ENCODE measurements around the gene FAM210A.
"Not testable (repeated sequence)": the region's sequence is repeated elsewhere in the genome, so short reads cannot be mapped to it uniquely, and the experiment has no call there.

FAM210A gene, protein sequence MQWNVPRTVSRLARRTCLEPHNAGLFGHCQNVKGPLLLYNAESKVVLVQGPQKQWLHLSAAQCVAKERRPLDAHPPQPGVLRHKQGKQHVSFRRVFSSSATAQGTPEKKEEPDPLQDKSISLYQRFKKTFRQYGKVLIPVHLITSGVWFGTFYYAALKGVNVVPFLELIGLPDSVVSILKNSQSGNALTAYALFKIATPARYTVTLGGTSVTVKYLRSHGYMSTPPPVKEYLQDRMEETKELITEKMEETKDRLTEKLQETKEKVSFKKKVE

GRCh38 chr18:13726232-13726971 lies at the start of gene FAM210A, which contains the start of gene RNMT:
Gene FAM210A (minus strand): TSS chr18:13726558. CDS start chr18:13682077, 44,481 bp downstream.
Gene RNMT (plus strand): TSS chr18:13726673. CDS start chr18:13731518, 4,845 bp downstream.
- peak; percentile 96 for DNase-seq
- peaks cover 64% of the 10 kb centered on the region for H3K4me1 Mint-ChIP-seq
- ATAC-seq = peak; percentile 98
- H3K4me3 Mint-ChIP-seq = peak within 1 kb of the TSS; percentile 84
- H3K36me3 Mint-ChIP-seq (ENCODE audit: low read depth) = peaks cover 38% of the 10 kb centered on the region
- H3K27me3 Mint-ChIP-seq = no peaks in the 10 kb centered on the region
- no peaks in the 10 kb centered on the region for H3K9me3 Mint-ChIP-seq
- H3K27ac Mint-ChIP-seq = peak within 1 kb of the TSS; percentile 96

GRCh38 chr18:13775058-13775457 lies 48.7 kb upstream of the FAM210A start:
- H3K9me3 Mint-ChIP-seq = peaks cover 9% of the 10 kb centered on the region
- ATAC-seq = no peak
- DNase-seq = no peak
- no peak overlapping the region for H3K27ac Mint-ChIP-seq
- no peaks in the 10 kb centered on the region for H3K36me3 Mint-ChIP-seq (ENCODE audit: low read depth)
- H3K4me3 Mint-ChIP-seq = no peak overlapping the region
- no peaks in the 10 kb centered on the region for H3K4me1 Mint-ChIP-seq
- peaks cover 7% of the 10 kb centered on the region for H3K27me3 Mint-ChIP-seq

DNA sequence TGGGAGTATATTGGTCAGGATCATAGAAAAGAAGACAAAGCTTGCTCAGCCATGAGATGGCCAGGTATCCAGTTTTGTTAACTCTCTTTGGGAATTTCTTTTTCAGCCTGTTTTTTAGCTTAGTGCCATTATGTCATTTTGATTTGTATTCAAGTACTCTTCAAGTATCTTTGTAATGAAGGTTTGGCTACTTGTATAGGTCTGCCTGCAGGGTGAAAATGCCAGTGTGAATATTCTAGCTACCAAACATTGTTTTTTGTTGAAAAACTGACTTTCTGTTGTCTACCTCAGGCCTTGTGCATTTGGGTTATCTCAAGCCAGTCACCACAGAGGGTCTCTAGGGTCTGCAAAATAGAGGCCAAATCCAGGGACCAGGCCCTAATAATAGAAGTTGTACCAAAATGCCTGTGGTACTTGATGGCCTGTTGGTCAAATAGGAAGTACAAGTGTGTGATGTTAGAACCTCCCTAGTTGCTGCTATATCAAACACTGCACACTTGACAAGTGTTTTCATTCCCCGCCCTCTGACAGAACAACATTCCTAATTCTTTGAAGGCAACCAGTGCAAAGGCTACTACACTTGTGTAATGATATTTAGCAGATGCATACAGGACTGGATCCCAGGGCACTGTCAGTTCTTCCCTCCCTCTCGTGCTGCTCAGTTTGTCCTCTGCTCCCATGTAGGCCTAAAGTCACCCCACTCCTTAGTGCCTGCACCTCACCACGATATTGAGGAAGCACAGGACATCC lies 36.5 kb upstream of the FAM210A start:
- H3K36me3 Mint-ChIP-seq (ENCODE audit: low read depth) = peaks cover 66% of the 10 kb centered on the region
- no peak overlapping the region for H3K4me3 Mint-ChIP-seq
- H3K27me3 Mint-ChIP-seq = no peaks in the 10 kb centered on the region
- DNase-seq (no peak), ATAC-seq (no peak)
- peaks cover 37% of the 10 kb centered on the region for H3K9me3 Mint-ChIP-seq
- no peak overlapping the region for H3K27ac Mint-ChIP-seq
- H3K4me1 Mint-ChIP-seq = no peaks in the 10 kb centered on the region

GRCh38 chr18:13760047-13760446 lies 33.7 kb upstream of the FAM210A start:
- H3K36me3 Mint-ChIP-seq (ENCODE audit: low read depth) = peaks cover 86% of the 10 kb centered on the region
- no peaks in the 10 kb centered on the region for H3K27me3 Mint-ChIP-seq
- no peak for DNase-seq
- peaks cover 20% of the 10 kb centered on the region for H3K9me3 Mint-ChIP-seq
- no peak overlapping the region for H3K27ac Mint-ChIP-seq
- no peak overlapping the region for H3K4me3 Mint-ChIP-seq
- ATAC-seq = no peak
- H3K4me1 Mint-ChIP-seq = no peaks in the 10 kb centered on the region

- Mint-ChIP-seq H3K9me3 (peaks cover 5% of the 10 kb centered on the region), H3K4me3 (no peak overlapping the region), H3K36me3 (ENCODE audit: low read depth) (peaks cover 85% of the 10 kb centered on the region), H3K4me1 (no peaks in the 10 kb centered on the region), H3K27me3 (no peaks in the 10 kb centered on the region), H3K27ac (no peak overlapping the region)
- ATAC-seq (no peak), DNase-seq (no peak)
Measured at GRCh38 chr18:13758622-13759021, 32.3 kb upstream of the FAM210A start.

DNA sequence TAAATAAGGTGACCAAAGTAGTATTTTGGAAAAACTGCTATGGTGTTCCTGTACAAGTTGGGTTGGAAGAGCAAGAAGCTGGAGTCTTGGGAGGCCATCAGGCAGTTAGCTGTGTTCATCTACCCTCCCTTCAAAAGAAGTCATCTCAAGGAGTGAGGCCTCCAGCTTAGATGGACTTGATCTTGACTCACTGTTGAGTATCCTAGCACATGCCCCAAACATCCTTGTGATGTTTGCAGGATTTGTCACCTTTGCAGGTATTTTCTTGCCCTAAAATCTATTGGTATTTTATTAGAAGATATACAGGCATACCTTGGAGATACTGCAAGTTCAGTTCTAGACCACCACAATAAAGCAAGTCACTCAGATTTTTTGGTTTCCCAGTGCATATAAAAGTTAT lies 30.3 kb upstream of the FAM210A start:
- DNase-seq (no peak), ATAC-seq (no peak)
- no peak overlapping the region for H3K4me3 Mint-ChIP-seq
- peaks cover 75% of the 10 kb centered on the region for H3K36me3 Mint-ChIP-seq (ENCODE audit: low read depth)
- no peaks in the 10 kb centered on the region for H3K9me3 Mint-ChIP-seq
- no peak overlapping the region for H3K27ac Mint-ChIP-seq
- no peaks in the 10 kb centered on the region for H3K27me3 Mint-ChIP-seq
- no peaks in the 10 kb centered on the region for H3K4me1 Mint-ChIP-seq

DNA sequence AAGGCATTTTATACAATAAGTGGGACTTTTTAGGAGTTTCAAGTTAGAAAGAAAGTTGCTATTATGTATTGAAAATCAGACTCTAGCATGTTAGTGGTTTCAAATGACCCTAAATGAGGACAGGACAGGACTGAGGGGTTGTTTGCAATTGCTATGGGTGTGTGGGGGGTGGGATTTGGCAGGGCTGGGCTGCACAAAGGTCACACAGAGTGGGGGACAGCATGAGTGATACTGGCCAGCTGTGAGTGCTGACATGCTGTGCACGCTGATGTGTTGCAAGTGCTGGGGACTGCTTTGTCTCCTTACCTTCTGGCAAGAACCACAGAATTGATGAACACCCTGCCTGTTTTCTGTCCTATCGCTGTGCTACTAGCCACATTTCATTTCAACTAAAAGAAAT lies 29.9 kb upstream of the FAM210A start:
- Mint-ChIP-seq H3K27ac (no peak overlapping the region), H3K4me1 (no peaks in the 10 kb centered on the region), H3K27me3 (no peaks in the 10 kb centered on the region), H3K4me3 (no peak overlapping the region), H3K36me3 (ENCODE audit: low read depth) (peaks cover 77% of the 10 kb centered on the region), H3K9me3 (no peaks in the 10 kb centered on the region)
- no peak for DNase-seq
- no peak for ATAC-seq

DNA sequence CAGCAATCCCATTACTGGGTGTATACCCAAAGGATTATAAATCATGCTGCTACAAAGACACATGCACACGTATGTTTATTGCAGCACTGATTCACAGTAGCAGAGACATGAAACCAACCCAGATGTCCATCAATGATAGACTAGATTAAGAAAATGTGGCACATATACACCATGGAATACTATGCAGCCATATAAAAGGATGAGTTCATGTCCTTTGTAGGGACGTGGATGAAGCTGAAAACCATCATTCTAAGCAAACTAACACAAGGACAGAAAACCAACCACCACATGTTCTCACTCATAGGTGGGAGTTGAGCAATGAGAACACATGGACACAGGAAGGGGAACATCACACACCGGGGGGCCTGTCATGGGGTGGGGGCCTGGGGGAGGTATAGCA lies 25.2 kb upstream of the FAM210A start:
- H3K4me3 Mint-ChIP-seq, H3K27ac Mint-ChIP-seq, H3K4me1 Mint-ChIP-seq, H3K27me3 Mint-ChIP-seq, ATAC-seq, DNase-seq, H3K9me3 Mint-ChIP-seq: not testable (repeated sequence)
- peaks cover 83% of the 10 kb centered on the region for H3K36me3 Mint-ChIP-seq (ENCODE audit: low read depth)

DNA sequence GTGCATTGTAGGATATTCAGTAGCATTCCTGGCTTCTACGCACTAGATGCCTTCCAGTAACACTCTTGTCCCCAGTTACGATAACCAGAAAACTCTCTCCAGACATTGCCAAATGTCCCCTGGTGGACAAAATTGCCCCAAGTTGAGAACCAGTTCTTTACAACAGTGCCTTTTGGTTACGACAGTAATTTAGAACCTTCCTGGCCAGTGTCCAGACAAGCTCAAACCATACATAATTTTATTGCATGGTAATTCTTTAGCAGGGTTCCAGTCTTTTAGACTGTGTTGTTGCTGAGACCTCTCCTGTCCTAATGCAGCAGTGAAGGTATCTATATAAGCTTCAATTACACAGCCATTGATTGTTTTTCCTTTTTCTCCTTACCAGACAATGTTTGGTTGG lies 20.3 kb upstream of the FAM210A start:
- Mint-ChIP-seq H3K27ac (no peak overlapping the region), H3K9me3 (no peaks in the 10 kb centered on the region), H3K4me3 (no peak overlapping the region), H3K27me3 (no peaks in the 10 kb centered on the region), H3K4me1 (no peaks in the 10 kb centered on the region), H3K36me3 (ENCODE audit: low read depth) (peaks cover 83% of the 10 kb centered on the region)
- ATAC-seq = no peak
- DNase-seq = no peak

DNA sequence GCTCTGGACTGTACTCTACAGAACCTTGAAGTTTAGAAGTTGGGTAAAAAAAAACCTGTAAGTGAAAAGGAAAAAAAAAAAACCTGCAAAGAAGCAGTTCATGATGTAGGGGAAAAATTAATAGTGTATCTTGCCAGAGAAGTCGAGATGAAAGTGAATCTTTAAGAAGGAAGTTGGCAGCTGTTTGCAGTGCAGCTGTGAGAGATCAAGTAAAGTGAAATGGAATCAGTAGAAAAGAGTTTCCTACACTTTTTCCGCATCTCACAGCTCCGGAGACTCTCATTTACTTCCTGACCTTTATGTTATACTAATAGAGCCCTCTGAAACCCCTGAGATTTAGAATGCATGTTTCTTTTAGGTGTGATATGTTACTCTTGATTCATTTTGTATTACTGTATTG lies 19.3 kb upstream of the FAM210A start:
- DNase-seq (no peak), ATAC-seq (no peak)
- Mint-ChIP-seq H3K27me3 (no peaks in the 10 kb centered on the region), H3K4me1 (no peaks in the 10 kb centered on the region), H3K36me3 (ENCODE audit: low read depth) (peaks cover 80% of the 10 kb centered on the region), H3K9me3 (no peaks in the 10 kb centered on the region), H3K27ac (no peak overlapping the region), H3K4me3 (no peak overlapping the region)

- Mint-ChIP-seq H3K36me3 (ENCODE audit: low read depth) (peaks cover 63% of the 10 kb centered on the region), H3K27ac (no peak overlapping the region), H3K4me1 (peaks cover 9% of the 10 kb centered on the region), H3K4me3 (no peak overlapping the region), H3K27me3 (no peaks in the 10 kb centered on the region), H3K9me3 (no peaks in the 10 kb centered on the region)
- no peak for ATAC-seq
- no peak for DNase-seq
Measured at GRCh38 chr18:13735681-13736080, 9.3 kb upstream of the FAM210A start.

DNA sequence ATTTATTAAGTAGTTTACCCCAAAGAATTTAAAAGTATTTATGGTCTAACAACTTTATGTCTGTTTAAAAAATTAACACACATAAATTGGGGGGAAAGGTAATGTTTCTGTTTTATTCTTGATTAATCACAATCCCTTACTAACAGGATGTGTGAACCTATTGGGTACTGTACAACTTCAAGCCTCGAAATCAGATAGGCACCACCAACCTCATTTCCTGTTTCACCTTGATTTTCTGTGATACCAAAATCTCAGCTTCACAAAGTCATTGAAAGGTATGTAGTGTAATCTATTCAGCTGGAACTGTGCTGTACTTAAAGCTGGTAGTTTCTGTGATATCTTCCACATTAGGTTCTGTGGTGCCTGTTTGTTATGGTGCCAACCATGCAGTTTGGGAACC lies 4.1 kb upstream of the FAM210A start:
- ATAC-seq (no peak), DNase-seq (no peak)
- Mint-ChIP-seq H3K4me1 (peaks cover 48% of the 10 kb centered on the region), H3K27ac (no peak overlapping the region), H3K9me3 (no peaks in the 10 kb centered on the region), H3K4me3 (no peak overlapping the region), H3K36me3 (ENCODE audit: low read depth) (peaks cover 43% of the 10 kb centered on the region), H3K27me3 (no peaks in the 10 kb centered on the region)

- no peaks in the 10 kb centered on the region for H3K9me3 Mint-ChIP-seq
- DNase-seq (peak; percentile 36), ATAC-seq (peak; percentile 12)
- H3K4me1 Mint-ChIP-seq = peaks cover 68% of the 10 kb centered on the region
- peak overlapping the region; percentile 84 for H3K4me3 Mint-ChIP-seq
- H3K27ac Mint-ChIP-seq = peak overlapping the region; percentile 96
- peaks cover 38% of the 10 kb centered on the region for H3K36me3 Mint-ChIP-seq (ENCODE audit: low read depth)
- H3K27me3 Mint-ChIP-seq = no peaks in the 10 kb centered on the region
Measured at GRCh38 chr18:13726972-13727331, 594 bp upstream of the FAM210A start.

DNA sequence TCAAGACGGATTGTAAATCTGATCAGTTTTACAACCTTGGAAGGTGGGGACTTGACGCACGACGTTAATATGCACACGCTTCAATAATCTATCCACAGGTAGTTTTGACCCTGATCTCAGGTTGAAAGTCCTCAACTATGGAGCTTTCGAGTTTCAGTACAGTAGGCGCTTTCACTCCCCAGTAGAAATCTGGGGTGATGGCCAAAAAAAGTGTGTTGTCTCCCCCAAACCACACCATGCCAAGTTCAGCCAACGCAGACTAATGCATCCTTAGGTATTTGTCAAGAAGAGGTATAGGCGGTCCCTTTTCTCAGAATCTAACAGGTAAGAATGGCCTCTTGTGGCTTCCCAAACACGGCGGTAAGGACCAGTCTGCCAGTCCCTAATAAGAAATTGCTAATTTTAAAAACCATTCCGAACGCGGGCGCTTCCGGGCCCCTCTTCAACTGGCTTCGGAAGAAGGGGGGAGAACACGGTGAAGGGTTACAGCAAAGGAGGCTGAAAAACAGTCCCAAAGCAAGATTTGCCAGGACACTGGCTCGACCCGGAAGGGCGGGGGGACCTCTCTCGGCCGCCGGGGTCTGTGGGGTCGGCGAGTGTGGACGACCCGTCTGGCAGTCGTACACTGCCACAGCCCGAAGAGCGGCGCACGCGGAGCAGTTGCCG lies 659 bp downstream of the FAM210A start:
- Mint-ChIP-seq H3K27ac (peak overlapping the region; percentile 88), H3K4me3 (peak overlapping the region; percentile 84), H3K27me3 (no peaks in the 10 kb centered on the region), H3K4me1 (peaks cover 61% of the 10 kb centered on the region), H3K9me3 (no peaks in the 10 kb centered on the region), H3K36me3 (ENCODE audit: low read depth) (peaks cover 38% of the 10 kb centered on the region)
- peak; percentile 3 for DNase-seq
- ATAC-seq = no peak
